Gastrocnemius medialis (tissue), 4 donors: Measurements from ENCODE around the gene KLK4.

Source experiments
- POLR2A ChIP-seq, 2 donors: fragments of 450-650 bp; IDR thresholded peaks; one replicate each; pipeline ENCODE4 v1.6.1; 2017; ENCODE audit warnings: antibody characterized with exemption in 2 of 2, mild to moderate bottlenecking in 2 of 2, moderate library complexity in 2 of 2
- TF ChIP-seq, protein P1 (sequence below), 5 experiments: fragments of 450-650 bp in 3 of 5; fragments of 200-600 bp in 2 of 5; sonication (generic) in 2 of 5; IDR thresholded peaks in 4 of 5; conservative IDR thresholded peaks in 1 of 5; 1 replicate in 4 of 5; 2 replicates in 1 of 5; pipeline ENCODE4 v1.5.1; 2016 to 2019; ENCODE audit warnings: antibody characterized with exemption in 5 of 5, mild to moderate bottlenecking in 3 of 5, moderate library complexity in 3 of 5

DNA sequence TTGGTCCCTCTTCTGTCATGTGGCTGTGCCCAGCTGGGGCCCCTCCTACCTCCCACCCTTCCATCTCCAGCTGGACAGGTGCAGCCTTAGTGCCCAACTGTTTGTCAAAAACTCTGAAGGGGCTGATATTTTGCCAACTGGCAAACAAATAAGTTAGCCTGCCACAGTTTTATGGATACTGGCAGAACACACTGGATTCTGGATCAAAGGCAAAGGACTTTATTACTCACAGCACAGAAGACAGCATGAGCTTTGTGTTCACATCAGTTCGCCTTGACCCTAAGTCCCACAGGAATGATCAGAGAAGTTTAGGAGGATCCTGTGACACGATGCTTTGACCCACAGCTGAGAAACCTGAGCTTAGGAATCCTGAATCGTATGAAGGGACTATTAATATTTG, 21.6 kb downstream of the KLK4 start:
- TF ChIP-seq, protein P1, sequence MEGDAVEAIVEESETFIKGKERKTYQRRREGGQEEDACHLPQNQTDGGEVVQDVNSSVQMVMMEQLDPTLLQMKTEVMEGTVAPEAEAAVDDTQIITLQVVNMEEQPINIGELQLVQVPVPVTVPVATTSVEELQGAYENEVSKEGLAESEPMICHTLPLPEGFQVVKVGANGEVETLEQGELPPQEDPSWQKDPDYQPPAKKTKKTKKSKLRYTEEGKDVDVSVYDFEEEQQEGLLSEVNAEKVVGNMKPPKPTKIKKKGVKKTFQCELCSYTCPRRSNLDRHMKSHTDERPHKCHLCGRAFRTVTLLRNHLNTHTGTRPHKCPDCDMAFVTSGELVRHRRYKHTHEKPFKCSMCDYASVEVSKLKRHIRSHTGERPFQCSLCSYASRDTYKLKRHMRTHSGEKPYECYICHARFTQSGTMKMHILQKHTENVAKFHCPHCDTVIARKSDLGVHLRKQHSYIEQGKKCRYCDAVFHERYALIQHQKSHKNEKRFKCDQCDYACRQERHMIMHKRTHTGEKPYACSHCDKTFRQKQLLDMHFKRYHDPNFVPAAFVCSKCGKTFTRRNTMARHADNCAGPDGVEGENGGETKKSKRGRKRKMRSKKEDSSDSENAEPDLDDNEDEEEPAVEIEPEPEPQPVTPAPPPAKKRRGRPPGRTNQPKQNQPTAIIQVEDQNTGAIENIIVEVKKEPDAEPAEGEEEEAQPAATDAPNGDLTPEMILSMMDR (IDR thresholded peaks at IDR 0.05 in 4 of 5, conservative IDR thresholded peaks at IDR 0.05 in 1 of 5): no peak
- TF ChIP-seq POLR2A (IDR thresholded peaks at IDR 0.05): no peak
